ENCODE results near the gene MIX23. TPM values are rescaled to one million over a fixed set of nuclear protein-coding genes. Genes with fewer than 3 reads are reported as not detected.
A peak's percentile ranks its signal among the peaks of the same experiment; 100 is the strongest.

Gene MIX23
- total RNA-seq, 4 donors from 2014 or later: 14.1 to 20.1 (median 18.9) TPM; not detected in 1

DNA sequence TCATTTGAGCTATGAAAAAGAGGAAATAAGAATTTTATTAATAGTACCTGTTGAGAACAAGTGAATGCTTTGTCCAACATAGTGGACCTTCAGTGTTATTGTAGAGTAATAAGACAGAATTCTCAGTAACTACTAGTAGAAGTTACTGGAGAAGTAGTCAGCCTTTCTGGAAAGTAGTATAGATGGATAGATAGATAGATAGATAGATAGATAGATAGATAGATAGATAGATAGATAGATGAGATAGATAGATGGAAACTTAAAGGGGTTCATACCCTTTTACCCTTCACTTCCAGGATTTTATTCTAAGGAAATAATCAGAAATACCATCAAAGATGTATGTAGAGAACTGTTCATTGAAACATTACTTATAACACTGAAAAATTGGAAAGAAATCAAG, 6.2 kb upstream of the MIX23 start:
- H3K27me3 ChIP-seq: no peaks in the 10 kb centered on the region
- intact Hi-C loops (cut with DNase I; ENCODE audit: low total_unique reads): no loop called here

DNA sequence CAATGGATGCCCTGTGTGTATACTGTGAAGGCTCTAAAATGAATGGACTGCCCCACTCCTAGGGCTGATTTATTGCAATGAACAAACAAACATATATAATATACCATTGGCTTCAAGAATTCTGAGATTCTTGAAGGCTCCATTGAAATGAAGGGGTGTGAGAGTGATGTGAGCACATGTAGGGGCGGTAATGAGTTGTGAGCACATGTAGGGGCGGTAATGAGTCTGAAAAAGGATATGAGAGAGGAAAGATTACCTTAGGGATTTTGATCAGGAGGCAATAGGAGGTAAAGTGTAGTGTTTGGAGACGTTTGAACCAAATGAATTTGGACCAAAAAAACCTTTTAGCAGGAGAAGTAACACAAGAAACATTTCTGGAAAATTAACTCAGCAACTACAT, 4.7 kb upstream of the MIX23 start:
- H3K27me3 ChIP-seq: no peaks in the 10 kb centered on the region
- intact Hi-C loops (cut with DNase I; ENCODE audit: low total_unique reads): no loop called here
- no peaks in the 10 kb centered on the region for H3K9me3 ChIP-seq
- no peak for DNase-seq
- no peaks in the 10 kb centered on the region for H3K4me1 ChIP-seq
- no peak overlapping the region for H3K27ac ChIP-seq
- TF ChIP-seq, protein P1, sequence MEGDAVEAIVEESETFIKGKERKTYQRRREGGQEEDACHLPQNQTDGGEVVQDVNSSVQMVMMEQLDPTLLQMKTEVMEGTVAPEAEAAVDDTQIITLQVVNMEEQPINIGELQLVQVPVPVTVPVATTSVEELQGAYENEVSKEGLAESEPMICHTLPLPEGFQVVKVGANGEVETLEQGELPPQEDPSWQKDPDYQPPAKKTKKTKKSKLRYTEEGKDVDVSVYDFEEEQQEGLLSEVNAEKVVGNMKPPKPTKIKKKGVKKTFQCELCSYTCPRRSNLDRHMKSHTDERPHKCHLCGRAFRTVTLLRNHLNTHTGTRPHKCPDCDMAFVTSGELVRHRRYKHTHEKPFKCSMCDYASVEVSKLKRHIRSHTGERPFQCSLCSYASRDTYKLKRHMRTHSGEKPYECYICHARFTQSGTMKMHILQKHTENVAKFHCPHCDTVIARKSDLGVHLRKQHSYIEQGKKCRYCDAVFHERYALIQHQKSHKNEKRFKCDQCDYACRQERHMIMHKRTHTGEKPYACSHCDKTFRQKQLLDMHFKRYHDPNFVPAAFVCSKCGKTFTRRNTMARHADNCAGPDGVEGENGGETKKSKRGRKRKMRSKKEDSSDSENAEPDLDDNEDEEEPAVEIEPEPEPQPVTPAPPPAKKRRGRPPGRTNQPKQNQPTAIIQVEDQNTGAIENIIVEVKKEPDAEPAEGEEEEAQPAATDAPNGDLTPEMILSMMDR (IDR thresholded peaks at IDR 0.05): no peak
- no peak for TF ChIP-seq POLR2A (IDR thresholded peaks at IDR 0.05)
- no peak overlapping the region for H3K4me3 ChIP-seq
- H3K36me3 ChIP-seq: no peaks in the 10 kb centered on the region

More for the DNA sequence above, 6.2 kb upstream of the MIX23 start:
- H3K4me3 ChIP-seq: no peak overlapping the region
- H3K4me1 ChIP-seq: no peaks in the 10 kb centered on the region
- no peak overlapping the region for H3K27ac ChIP-seq
- TF ChIP-seq, protein P1 (IDR thresholded peaks at IDR 0.05): no peak
- no peak for TF ChIP-seq POLR2A (IDR thresholded peaks at IDR 0.05)
- H3K9me3 ChIP-seq: no peaks in the 10 kb centered on the region
- H3K36me3 ChIP-seq: no peaks in the 10 kb centered on the region
- DNase-seq: no peak

DNA sequence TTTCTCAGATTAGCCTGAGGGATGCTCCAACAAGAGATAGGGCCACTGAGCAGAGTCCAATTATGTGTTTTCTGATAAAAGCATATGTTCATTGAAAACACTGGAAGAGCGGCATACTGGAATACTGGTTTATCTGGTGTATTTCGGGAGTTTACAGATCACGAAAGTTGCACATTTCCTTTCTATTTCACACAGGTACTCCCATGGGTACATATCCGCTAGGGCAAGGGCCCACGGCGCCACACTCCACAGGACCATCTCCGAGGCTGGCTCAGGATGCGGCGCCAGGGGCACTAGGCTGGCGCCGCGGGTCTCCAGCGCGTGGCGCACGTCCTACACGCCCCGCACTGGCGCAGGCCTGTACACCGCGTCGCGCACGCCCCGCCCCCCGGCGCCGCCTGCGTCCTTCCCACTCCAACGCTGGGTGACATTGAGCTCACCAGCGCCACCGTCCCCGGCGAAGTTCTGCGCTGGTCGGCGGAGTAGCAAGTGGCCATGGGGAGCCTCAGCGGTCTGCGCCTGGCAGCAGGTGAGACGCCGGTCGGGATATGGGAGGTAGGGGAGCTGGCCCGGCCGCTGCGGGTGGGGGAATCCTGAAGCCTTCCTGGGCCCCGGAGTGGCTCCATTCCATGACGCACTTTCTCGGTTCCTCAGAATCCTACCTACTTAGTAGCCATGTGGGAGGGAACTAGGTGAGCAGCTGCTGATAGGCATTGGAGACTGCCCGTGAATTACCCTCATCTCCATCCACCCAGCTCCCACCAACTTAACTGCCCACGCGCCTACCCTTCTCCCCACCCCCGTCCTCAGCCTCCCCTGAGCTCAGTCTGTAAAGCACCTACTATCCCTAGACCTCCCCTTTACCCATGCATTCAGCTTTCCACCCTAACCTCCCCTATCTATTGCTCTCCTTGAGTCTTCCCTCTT, 1.0 kb upstream of the MIX23 start, which contains the start of gene FAM162A:
TSS of gene FAM162A (plus strand) at position 412 of the 927 bp plus-strand sequence. CDS start at position 496, 84 bp downstream.
- peak; percentile 93 to 96 for TF ChIP-seq POLR2A (IDR thresholded peaks at IDR 0.05)
- TF ChIP-seq, protein P1 (IDR thresholded peaks at IDR 0.05): peak; percentile 54 to 69 (median 63)
- Histone ChIP-seq H3K9me3 (no peaks in the 10 kb centered on the region), H3K27ac (peak within 1 kb of the TSS; percentile 77 to 93), H3K4me1 (peaks cover 0 to 7% of the 10 kb centered on the region in 2 donors), H3K27me3 (no peaks in the 10 kb centered on the region), H3K4me3 (peak within 1 kb of the TSS; percentile 70 to 71), H3K36me3 (no peaks in the 10 kb centered on the region)
- intact Hi-C loops (cut with DNase I; ENCODE audit: low total_unique reads): no loop called here
- peak; percentile 87 to 90 for DNase-seq

DNA sequence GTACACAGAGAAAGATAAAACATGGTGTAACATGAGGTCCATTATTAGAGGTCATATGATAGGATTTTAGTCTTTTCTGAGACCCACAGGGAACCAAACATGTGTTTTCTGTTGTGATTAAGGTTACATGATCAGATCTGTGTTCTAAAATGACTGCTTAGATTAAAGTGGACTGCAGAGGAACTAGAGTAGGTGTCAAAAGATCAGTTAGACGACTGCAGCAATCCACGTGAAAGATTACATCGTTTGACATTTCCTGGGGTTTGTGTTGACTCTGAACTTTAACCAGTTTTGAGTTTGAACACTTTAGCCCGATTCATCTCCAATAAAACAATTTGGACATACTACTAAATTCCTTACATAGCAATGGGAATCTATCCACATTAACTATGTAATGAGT, 5.1 kb downstream of the MIX23 start:
- no peaks in the 10 kb centered on the region for H3K36me3 ChIP-seq
- H3K4me1 ChIP-seq: peaks cover 0 to 7% of the 10 kb centered on the region in 2 donors
- no peak for TF ChIP-seq POLR2A (IDR thresholded peaks at IDR 0.05)
- TF ChIP-seq, protein P1 (IDR thresholded peaks at IDR 0.05): no peak
- no peak overlapping the region for H3K27ac ChIP-seq
- intact Hi-C loops (cut with DNase I; ENCODE audit: low total_unique reads): no loop called here
- no peaks in the 10 kb centered on the region for H3K27me3 ChIP-seq
- no peak overlapping the region for H3K4me3 ChIP-seq
- no peak for DNase-seq
- H3K9me3 ChIP-seq: no peaks in the 10 kb centered on the region

DNA sequence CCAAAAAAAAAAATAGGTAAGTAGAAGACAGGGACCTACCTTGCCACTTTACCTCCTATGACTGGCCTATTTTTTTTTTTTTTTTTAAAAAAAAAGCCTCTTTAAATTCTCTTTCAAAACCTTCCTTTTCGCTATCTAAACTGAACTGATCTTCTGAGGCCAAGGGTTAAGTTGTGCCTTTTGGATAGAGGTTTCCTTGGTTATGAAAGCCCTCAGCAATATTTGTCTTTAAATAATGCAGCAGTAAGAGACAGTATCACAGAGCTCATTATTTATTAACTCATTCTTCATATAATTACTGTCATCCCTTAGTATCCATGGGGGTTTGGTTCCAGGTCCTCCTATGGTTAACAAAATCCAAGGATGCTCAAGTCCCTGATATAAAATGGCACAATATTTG, 9.0 kb downstream of the MIX23 start:
- intact Hi-C loops (cut with DNase I; ENCODE audit: low total_unique reads): no loop called here
- no peaks in the 10 kb centered on the region for H3K9me3 ChIP-seq
- H3K27ac ChIP-seq: no peak overlapping the region
- H3K36me3 ChIP-seq: no peaks in the 10 kb centered on the region
- no peak overlapping the region for H3K4me3 ChIP-seq
- TF ChIP-seq, protein P1 (IDR thresholded peaks at IDR 0.05): no peak
- no peak for TF ChIP-seq POLR2A (IDR thresholded peaks at IDR 0.05)
- DNase-seq: no peak
- H3K4me1 ChIP-seq: no peaks in the 10 kb centered on the region
- no peaks in the 10 kb centered on the region for H3K27me3 ChIP-seq
